ENCODE results near the gene DHRS3. TPM values are rescaled to one million over a fixed set of nuclear protein-coding genes. Genes with fewer than 3 reads are reported as not detected.

Gene DHRS3
- total RNA-seq, 3 donors from 2014 or later, result 85.9 to 141 (median 90.1) TPM

- peak; percentile 2 for ATAC-seq
- peak in 1 of 3 donors; percentile 48 for DNase-seq
- no peaks in the 10 kb centered on the region for H3K9me3 ChIP-seq
- peak overlapping the region; percentile 76 for H3K4me3 ChIP-seq
- intact Hi-C loops (cut with DNase I, micrococcal nuclease), result loop anchor here in 1 of 2 donors (10.0 kb wide), 1 partner anchor 141 kb away; no protein-coding TSS in a partner anchor
- no peak for TF ChIP-seq CTCF (IDR thresholded peaks at IDR 0.05)
- no peaks in the 10 kb centered on the region for H3K36me3 ChIP-seq (ENCODE audit: low read depth)
- peaks cover 18% of the 10 kb centered on the region for H3K4me1 ChIP-seq (ENCODE audit: low read depth)
These were observed 2.7 kb downstream of the DHRS3 start for GRCh38 chr1:12615159-12615864.

- no peak overlapping the region for H3K4me3 ChIP-seq
- no peaks in the 10 kb centered on the region for H3K36me3 ChIP-seq (ENCODE audit: low read depth)
- intact Hi-C loops (cut with DNase I, micrococcal nuclease), result loop anchor here in 1 of 2 donors (10.0 kb wide), 1 partner anchor 140 kb away; no protein-coding TSS in a partner anchor
- H3K4me1 ChIP-seq (ENCODE audit: low read depth), result peaks cover 17% of the 10 kb centered on the region
- no peak for ATAC-seq
- peak in 1 of 3 donors; percentile 37 for DNase-seq
- no peaks in the 10 kb centered on the region for H3K9me3 ChIP-seq
- no peak for TF ChIP-seq CTCF (IDR thresholded peaks at IDR 0.05)
These were observed 3.4 kb downstream of the DHRS3 start for GRCh38 chr1:12614402-12615158.

- intact Hi-C loops (cut with DNase I, micrococcal nuclease), result loop anchor here in 1 of 2 donors (10.0 kb wide), 1 partner anchor 138 kb away; no protein-coding TSS in a partner anchor
- no peak for TF ChIP-seq CTCF (IDR thresholded peaks at IDR 0.05)
- ATAC-seq, result no peak
These were observed 4.8 kb downstream of the DHRS3 start for GRCh38 chr1:12613180-12613579.

GRCh38 chr1:12610941-12611340 lies 7.1 kb downstream of the DHRS3 start:
- no peaks in the 10 kb centered on the region for H3K9me3 ChIP-seq
- TF ChIP-seq CTCF (IDR thresholded peaks at IDR 0.05), result no peak
- intact Hi-C loops (cut with DNase I, micrococcal nuclease), result loop anchor here in 1 of 2 donors (10.0 kb wide), 1 partner anchor 136 kb away; no protein-coding TSS in a partner anchor
- H3K4me3 ChIP-seq, result no peak overlapping the region
- H3K36me3 ChIP-seq (ENCODE audit: low read depth), result no peaks in the 10 kb centered on the region
- peaks cover 9% of the 10 kb centered on the region for H3K4me1 ChIP-seq (ENCODE audit: low read depth)
- no peak for DNase-seq
- no peak for ATAC-seq

More at GRCh38 chr1:12613180-12613579, 4.8 kb downstream of the DHRS3 start:
- no peak for DNase-seq
- Histone ChIP-seq H3K4me3 (no peak overlapping the region), H3K9me3 (no peaks in the 10 kb centered on the region), H3K4me1 (ENCODE audit: low read depth) (peaks cover 9% of the 10 kb centered on the region), H3K36me3 (ENCODE audit: low read depth) (no peaks in the 10 kb centered on the region)

GRCh38 chr1:12610305-12610935 lies 7.6 kb downstream of the DHRS3 start:
- intact Hi-C loops (cut with DNase I, micrococcal nuclease), result loop anchor here in 1 of 2 donors (10.0 kb wide), 1 partner anchor 136 kb away; no protein-coding TSS in a partner anchor
- DNase-seq (no peak), ATAC-seq (no peak)
- Histone ChIP-seq H3K4me3 (no peak overlapping the region), H3K36me3 (ENCODE audit: low read depth) (no peaks in the 10 kb centered on the region), H3K9me3 (no peaks in the 10 kb centered on the region), H3K4me1 (ENCODE audit: low read depth) (peaks cover 9% of the 10 kb centered on the region)
- no peak for TF ChIP-seq CTCF (IDR thresholded peaks at IDR 0.05)

All from mucosa of descending colon (tissue), 3 donors.